GM18520 (cell line): ENCODE data around the gene PSTK.

Experiments
- ATAC-seq: cut with Tn5 transposase; IDR thresholded peaks from one replicate; pipeline ENCODE4 v1.9.1; 2021; ENCODE audit not compliant: unreplicated experiment

Gene PSTK

GRCh38 chr10:122980209-122981065 is at the start of gene PSTK:
TSS of gene PSTK (plus strand) at chr10:122980401. CDS start at chr10:122980480, 79 bp downstream.
- ATAC-seq = peak; percentile 90

- no peak for ATAC-seq
Observed at GRCh38 chr10:122931088-122931906, 48.9 kb upstream of the PSTK start.

- ATAC-seq = no peak
Observed at GRCh38 chr10:122939133-122939855, 40.9 kb upstream of the PSTK start.

GRCh38 chr10:122939856-122940543 is 40.2 kb upstream of the PSTK start:
- ATAC-seq = no peak

GRCh38 chr10:122949296-122949695 is 30.9 kb upstream of the PSTK start:
- ATAC-seq = no peak

- ATAC-seq = peak; percentile 89
Observed at GRCh38 chr10:122953902-122954730, 26.1 kb upstream of the PSTK start, which contains the start of gene C10orf88. TSS of gene C10orf88 (minus strand) at chr10:122954227. CDS start at chr10:122954178, 49 bp downstream.

GRCh38 chr10:122954731-122955050 is 25.5 kb upstream of the PSTK start:
- ATAC-seq = no peak

GRCh38 chr10:122955892-122956291 is 24.3 kb upstream of the PSTK start:
- no peak for ATAC-seq

GRCh38 chr10:122957474-122957873 is 22.7 kb upstream of the PSTK start:
- no peak for ATAC-seq

- ATAC-seq = no peak
Observed at GRCh38 chr10:122962405-122962804, 17.8 kb upstream of the PSTK start.

GRCh38 chr10:122966879-122967278 is 13.3 kb upstream of the PSTK start:
- no peak for ATAC-seq

- no peak for ATAC-seq
Observed at GRCh38 chr10:122968698-122969097, 11.5 kb upstream of the PSTK start.

- ATAC-seq = no peak
Observed at GRCh38 chr10:122974023-122974422, 6.2 kb upstream of the PSTK start.

- no peak for ATAC-seq
Observed at GRCh38 chr10:122974543-122975064, 5.6 kb upstream of the PSTK start.

GRCh38 chr10:122981066-122981464 is 864 bp downstream of the PSTK start:
- ATAC-seq = no peak

- no peak for ATAC-seq
Observed at GRCh38 chr10:122983898-122984297, 3.7 kb downstream of the PSTK start.

- ATAC-seq = no peak
Observed at GRCh38 chr10:122984708-122985107, 4.5 kb downstream of the PSTK start.

GRCh38 chr10:122986335-122986734 is 6.1 kb downstream of the PSTK start:
- ATAC-seq = no peak

GRCh38 chr10:122988501-122988900 is 8.3 kb downstream of the PSTK start:
- no peak for ATAC-seq

- ATAC-seq = no peak
Observed at GRCh38 chr10:122990278-122990677, 10.1 kb downstream of the PSTK start.
